Uterus (tissue), 4 donors: ENCODE measurements around the gene HDLBP. TPM values are rescaled to one million over a fixed set of nuclear protein-coding genes. Genes with fewer than 3 reads are reported as not detected.

Experiments used
- DNase-seq, 2 donors: peaks; one replicate each; pipeline ENCODE4 v3.0.0-alpha.2; 2019 to 2020
- H3K27ac ChIP-seq, 2 donors: fragments of 200-600 bp; sonication (generic); 1 replicate in 1 of 2; 2 replicates in 1 of 2; pipeline ENCODE4 v1.5.1; 2016 to 2018
- H3K27me3 ChIP-seq, 2 donors: fragments of 200-600 bp; sonication (generic); one replicate each; pipeline ENCODE4 v1.5.1; 2018 to 2019; ENCODE audit warnings: control low read depth in 1 of 2
- H3K36me3 ChIP-seq, 2 donors: fragments of 200-600 bp; sonication (generic); one replicate each; pipeline ENCODE4 v1.5.1; 2019; ENCODE audit warnings: control low read depth in 1 of 2
- H3K4me1 ChIP-seq, 2 donors: fragments of 200-600 bp; sonication (generic); one replicate each; pipeline ENCODE4 v1.5.1; 2018 to 2019; ENCODE audit warnings: control low read depth in 1 of 2
- H3K4me3 ChIP-seq, 2 donors: fragments of 200-600 bp; sonication (generic); 1 replicate in 1 of 2; 2 replicates in 1 of 2; pipeline ENCODE4 v1.5.1; 2018 to 2019; ENCODE audit warnings: mild to moderate bottlenecking in 1 of 2
- H3K9me3 ChIP-seq, 2 donors: fragments of 200-600 bp; sonication (generic); one replicate each; pipeline ENCODE4 v1.5.1; 2019; ENCODE audit warnings: control low read depth in 1 of 2
- CTCF ChIP-seq, 4 experiments: fragments of 200-600 bp in 2 of 4; fragments of 450-650 bp in 2 of 4; sonication (generic) in 2 of 4; IDR thresholded peaks; one replicate each; pipeline ENCODE4 v1.5.1; 2016 to 2019; ENCODE audit warnings: antibody characterized with exemption in 4 of 4, mild to moderate bottlenecking in 2 of 4, moderate library complexity in 1 of 4
- POLR2A ChIP-seq, 2 donors: fragments of 450-650 bp; IDR thresholded peaks; one replicate each; pipeline ENCODE4 v1.6.1; 2016; ENCODE audit warnings: antibody characterized with exemption in 2 of 2, mild to moderate bottlenecking in 1 of 2, moderate library complexity in 1 of 2
- intact Hi-C: fragments of 100-400 bp; cut with DNase I; formaldehyde crosslinking; loops from one replicate; pipeline ENCODE4 v1.15.1; 2023; ENCODE audit warnings: low total_unique reads
- total RNA-seq, 4 donors: library from RNA; depleted of rRNA in 3 of 4; stranded (reverse); fragments of >200 nt in 3 of 4; gene quantifications; one replicate each; pipeline versions ENCODE4 v1.1.0 to v1.2.4, GENCODE V29; 2014 to 2023
- donor health status: DM: yes; HTN: yes; CAD: no.

HDLBP gene
- total RNA-seq, 4 donors from 2014 or later = 226 to 1,465 (median 466) TPM

- H3K4me1 ChIP-seq = peaks cover 3 to 13% of the 10 kb centered on the region in 2 donors
Measured at GRCh38 chr2:241304039-241304670, 11.3 kb downstream of the HDLBP start.

GRCh38 chr2:241302759-241303651 is 12.5 kb downstream of the HDLBP start:
- Histone ChIP-seq H3K4me3 (no peak overlapping the region), H3K4me1 (peaks cover 2 to 10% of the 10 kb centered on the region in 2 donors), H3K9me3 (no peaks in the 10 kb centered on the region), H3K36me3 (no peaks in the 10 kb centered on the region), H3K27ac (no peak overlapping the region), H3K27me3 (no peaks in the 10 kb centered on the region)
- intact Hi-C loops = no loop called here
- TF ChIP-seq CTCF (IDR thresholded peaks at IDR 0.05) = no peak
- TF ChIP-seq POLR2A (IDR thresholded peaks at IDR 0.05) = no peak
- no peak for DNase-seq

More at GRCh38 chr2:241304039-241304670, 11.3 kb downstream of the HDLBP start:
- no peaks in the 10 kb centered on the region for H3K9me3 ChIP-seq
- H3K27me3 ChIP-seq = no peaks in the 10 kb centered on the region
- no peak overlapping the region for H3K4me3 ChIP-seq
- TF ChIP-seq CTCF (IDR thresholded peaks at IDR 0.05) = no peak
- TF ChIP-seq POLR2A (IDR thresholded peaks at IDR 0.05) = no peak
- no peaks in the 10 kb centered on the region for H3K36me3 ChIP-seq
- H3K27ac ChIP-seq = no peak overlapping the region
- intact Hi-C loops = no loop called here
- DNase-seq = no peak

GRCh38 chr2:241302083-241302482 is 13.4 kb downstream of the HDLBP start:
- TF ChIP-seq CTCF (IDR thresholded peaks at IDR 0.05) (no peak), POLR2A (IDR thresholded peaks at IDR 0.05) (no peak)
- intact Hi-C loops = no loop called here
- no peak for DNase-seq
- no peaks in the 10 kb centered on the region for H3K36me3 ChIP-seq
- no peak overlapping the region for H3K27ac ChIP-seq
- H3K27me3 ChIP-seq = no peaks in the 10 kb centered on the region
- H3K9me3 ChIP-seq = no peaks in the 10 kb centered on the region
- peaks cover 0 to 10% of the 10 kb centered on the region in 2 donors for H3K4me1 ChIP-seq
- no peak overlapping the region for H3K4me3 ChIP-seq

GRCh38 chr2:241300000-241300399 is 15.5 kb downstream of the HDLBP start:
- TF ChIP-seq CTCF (IDR thresholded peaks at IDR 0.05) = no peak
- no peak for TF ChIP-seq POLR2A (IDR thresholded peaks at IDR 0.05)
- H3K9me3 ChIP-seq = no peaks in the 10 kb centered on the region
- H3K4me3 ChIP-seq = no peak overlapping the region
- peaks cover 0 to 10% of the 10 kb centered on the region in 2 donors for H3K4me1 ChIP-seq
- H3K27me3 ChIP-seq = no peaks in the 10 kb centered on the region
- DNase-seq = no peak
- H3K27ac ChIP-seq = no peak overlapping the region
- intact Hi-C loops = no loop called here
- H3K36me3 ChIP-seq = no peaks in the 10 kb centered on the region

- Histone ChIP-seq H3K4me3 (no peak overlapping the region), H3K27me3 (no peaks in the 10 kb centered on the region), H3K36me3 (no peaks in the 10 kb centered on the region), H3K27ac (no peak overlapping the region), H3K4me1 (peaks cover 0 to 10% of the 10 kb centered on the region in 2 donors), H3K9me3 (no peaks in the 10 kb centered on the region)
- no peak for DNase-seq
- no peak for TF ChIP-seq CTCF (IDR thresholded peaks at IDR 0.05)
- TF ChIP-seq POLR2A (IDR thresholded peaks at IDR 0.05) = no peak
- intact Hi-C loops = no loop called here
Measured at GRCh38 chr2:241298673-241299072, 16.8 kb downstream of the HDLBP start.
